Aorta (tissue), 5 donors: ENCODE measurements around the gene HS6ST3. TPM values are rescaled to one million over a fixed set of nuclear protein-coding genes. Genes with fewer than 3 reads are reported as not detected.

Experiments
- ATAC-seq: fragments of 200-7000 bp; cut with Tn5 transposase; one replicate; pipeline ENCODE4 v1.9.1; 2022; ENCODE audit warnings: moderate library complexity; ENCODE audit not compliant: low FRiP score
- DNase-seq, 2 donors: peaks; one replicate each; pipeline ENCODE4 v3.0.0-alpha.2; 2020
- H3K27ac ChIP-seq, 2 donors: one replicate each; pipeline ENCODE4 v1.5.1; 2013; ENCODE audit warnings: low read length in 2 of 2, mild to moderate bottlenecking in 2 of 2, moderate library complexity in 2 of 2, control low read depth in 1 of 2, inconsistent platforms in 1 of 2, low read depth in 1 of 2
- H3K27me3 ChIP-seq, 2 donors: one replicate each; pipeline ENCODE4 v1.6.1; 2013; ENCODE audit warnings: control low read depth in 1 of 2, low read length in 1 of 2, mild to moderate bottlenecking in 1 of 2, moderate library complexity in 1 of 2; ENCODE audit not compliant: insufficient read depth in 2 of 2, control insufficient read depth in 1 of 2
- H3K36me3 ChIP-seq, 2 donors: one replicate each; pipeline ENCODE4 v1.6.1; 2013; ENCODE audit warnings: control low read depth in 1 of 2, low read length in 1 of 2, mild to moderate bottlenecking in 1 of 2; ENCODE audit not compliant: insufficient read depth in 2 of 2, control insufficient read depth in 1 of 2
- H3K4me1 ChIP-seq, 2 donors: one replicate each; pipeline ENCODE4 v1.6.1; 2013; ENCODE audit warnings: low read length in 2 of 2, control low read depth in 1 of 2, mild to moderate bottlenecking in 1 of 2, moderate library complexity in 1 of 2; ENCODE audit not compliant: insufficient read depth in 2 of 2, control insufficient read depth in 1 of 2
- H3K4me3 ChIP-seq, 2 donors: one replicate each; pipeline ENCODE4 v1.5.1; 2013; ENCODE audit warnings: low read length in 2 of 2, control low read depth in 1 of 2, mild to moderate bottlenecking in 1 of 2
- H3K9me3 ChIP-seq: one replicate; pipeline ENCODE4 v1.6.1; 2013; ENCODE audit warnings: mild to moderate bottlenecking, low read length; ENCODE audit not compliant: control insufficient read depth
- WGBS, 2 donors: extraction: QIAGEN DNeasy Blood & Tissue Kit; methylation state at CpG; one replicate each; pipeline ENCODE4 v1.1.7; 2013; 5-methylcytosine and 5-hydroxymethylcytosine counted together
- intact Hi-C, 2 donors: fragments of 100-400 bp; cut with DNase I; formaldehyde crosslinking; loops; one replicate each; pipeline versions ENCODE4 v1.14.2 to v1.15.0; 2022
- polyA plus RNA-seq, 2 donors: library from polyadenylated mRNA; stranded (reverse); fragments of 200-250 nt; gene quantifications; one replicate each; pipeline ENCODE4 v1.2.3, GENCODE V29; 2013
- total RNA-seq, 2 donors: library from RNA; stranded (reverse); fragmentation: NEBNext Ultra II Directional; extraction: Animal tissue kit (Norgen Biotek cat#: 25700); gene quantifications; one replicate each; pipeline ENCODE4 v1.2.1, GENCODE V29; 2021
- donor health status: healthy with polysubstance abuse.
- donor health status: Bipolar disorder and iron deficiency.
- donor health status: DM: no; HTN: no; CAD: no.
- donor health status: DM: no; HTN: no; CAD: no.
- donor health status: DM: yes; HTN: yes; CAD: no.

Gene HS6ST3
- total and polyA plus RNA-seq, 4 donors: under 0.01 to 4.9 (median 0.34) TPM

DNA sequence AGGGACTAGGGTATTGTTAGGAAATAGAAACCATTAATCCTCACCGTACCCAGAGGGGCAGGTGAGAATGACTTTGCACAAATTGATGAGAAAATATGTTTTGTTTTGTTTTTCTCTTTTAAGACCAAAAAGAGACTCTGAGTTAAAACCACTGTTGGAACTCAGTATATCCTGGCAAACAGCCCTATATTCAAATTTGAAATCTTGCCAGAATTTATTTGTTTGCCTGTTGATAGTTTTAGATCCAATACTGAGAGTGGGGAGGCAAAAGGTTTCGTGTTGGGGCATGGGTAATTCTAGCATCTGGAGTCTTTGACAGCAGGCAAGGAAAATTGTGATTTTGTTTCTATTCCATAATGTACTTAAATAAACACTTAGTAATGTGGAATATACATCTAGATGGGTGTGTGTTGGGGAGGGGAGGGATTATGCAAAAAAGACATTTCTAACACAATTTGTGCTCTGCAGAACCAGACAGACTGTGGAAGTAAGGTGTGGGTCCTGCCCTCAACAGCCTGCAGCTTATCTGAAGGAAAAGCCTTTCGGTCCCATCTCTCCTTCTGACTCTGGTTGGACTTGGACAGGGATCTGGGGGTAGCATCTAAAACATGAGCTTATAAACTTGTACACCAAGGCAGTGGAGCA is 713.7 kb downstream of the HS6ST3 start:
- Histone ChIP-seq H3K4me1 (peaks cover 2 to 7% of the 10 kb centered on the region in 2 donors), H3K27me3 (no peaks in the 10 kb centered on the region), H3K36me3 (no peaks in the 10 kb centered on the region), H3K9me3 (no peaks in the 10 kb centered on the region), H3K27ac (no peak overlapping the region), H3K4me3 (no peak overlapping the region)
- WGBS, 2 donors: 90 to 91% methylated on average over 3 of the region's 3 CpGs
- intact Hi-C loops: no loop called here
- no peak for ATAC-seq
- DNase-seq: no peak

DNA sequence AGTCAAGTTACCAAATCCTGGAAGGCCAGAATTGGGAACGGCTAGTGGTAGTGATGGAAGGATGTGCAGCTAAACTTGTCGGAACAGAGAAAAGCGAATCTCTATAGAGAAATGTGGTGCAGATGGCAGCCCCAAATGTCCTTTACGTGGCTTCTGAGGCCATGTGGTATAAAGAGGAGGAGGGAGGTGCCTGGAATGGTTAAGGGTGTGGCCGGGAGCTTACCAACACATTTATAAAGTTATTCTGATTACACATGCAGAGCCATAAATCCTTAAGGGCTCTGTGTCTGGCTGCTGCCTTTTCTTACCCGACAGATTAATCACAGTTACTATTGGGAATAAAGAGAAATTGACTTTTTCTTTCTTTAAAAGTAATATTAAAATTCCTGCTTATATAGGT is 714.3 kb downstream of the HS6ST3 start:
- Histone ChIP-seq H3K9me3 (no peaks in the 10 kb centered on the region), H3K27ac (no peak overlapping the region), H3K4me3 (no peak overlapping the region), H3K4me1 (peaks cover 4 to 7% of the 10 kb centered on the region in 2 donors), H3K36me3 (no peaks in the 10 kb centered on the region), H3K27me3 (no peaks in the 10 kb centered on the region)
- DNase-seq (no peak), ATAC-seq (no peak)
- 82 to 89% methylated on average over 6 of the region's 6 CpGs for WGBS, 2 donors
- intact Hi-C loops: no loop called here

DNA sequence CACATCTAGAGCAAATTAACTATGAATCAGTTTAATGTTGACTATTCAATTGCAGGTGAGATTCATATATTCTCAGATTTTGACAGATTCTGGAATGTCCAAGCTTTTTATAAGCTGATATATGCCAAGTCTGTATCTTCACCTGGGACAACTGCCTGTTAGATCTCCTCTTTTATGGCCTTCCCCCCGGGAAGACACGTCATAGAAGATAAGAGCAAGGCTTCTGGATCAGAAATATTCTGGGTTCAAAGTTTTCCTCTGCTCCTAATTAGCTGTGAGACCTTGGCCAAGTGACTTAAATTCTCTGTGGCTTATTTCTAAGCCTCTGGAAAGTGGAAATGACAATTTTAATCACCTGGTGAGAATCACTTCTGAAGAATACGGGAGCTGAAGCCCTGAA is 716.8 kb downstream of the HS6ST3 start:
- intact Hi-C loops: no loop called here
- Histone ChIP-seq H3K4me1 (peaks cover 10 to 11% of the 10 kb centered on the region in 2 donors), H3K27me3 (no peaks in the 10 kb centered on the region), H3K36me3 (no peaks in the 10 kb centered on the region), H3K4me3 (no peak overlapping the region), H3K27ac (no peak overlapping the region), H3K9me3 (no peaks in the 10 kb centered on the region)
- WGBS, 2 donors: 93 to 96% methylated on average over 3 of the region's 3 CpGs
- DNase-seq (no peak), ATAC-seq (no peak)

DNA sequence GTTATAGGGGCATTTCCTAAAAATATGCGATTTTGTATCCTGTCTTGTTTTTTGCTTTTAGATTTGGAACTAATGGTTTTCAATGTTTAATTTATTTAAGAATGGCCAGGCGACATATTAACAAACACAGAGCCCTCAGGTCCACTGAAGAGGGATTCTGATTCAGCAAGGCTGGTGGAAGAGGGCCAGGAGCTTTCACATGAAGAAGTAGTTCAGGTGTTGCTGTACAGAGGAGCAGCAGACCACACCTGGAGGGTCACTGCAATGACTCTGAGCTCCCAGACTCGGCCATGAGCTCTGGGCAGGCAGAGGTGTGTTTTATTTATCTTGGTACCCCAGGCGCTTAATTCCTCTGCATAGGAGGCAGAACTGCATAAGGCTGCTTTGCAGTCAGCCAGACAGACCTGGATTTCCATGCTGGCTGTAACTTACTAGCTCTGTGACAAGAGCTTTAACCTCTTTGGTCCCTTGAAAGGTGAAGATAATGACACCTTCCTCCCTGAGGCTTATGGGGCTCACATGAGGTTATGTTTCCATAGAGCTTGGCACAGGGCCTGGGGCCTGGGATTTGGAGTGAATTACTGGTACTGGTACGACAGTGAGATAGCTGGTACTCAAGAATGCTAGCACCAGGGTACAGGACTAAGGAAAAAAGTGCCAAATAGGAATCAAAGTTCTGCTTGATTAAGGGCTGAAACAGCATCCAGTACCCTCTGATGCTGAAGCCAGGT is 719.6 kb downstream of the HS6ST3 start:
- intact Hi-C loops: no loop called here
- H3K4me1 ChIP-seq: peaks cover 17 to 18% of the 10 kb centered on the region in 2 donors
- WGBS, 2 donors: 18 to 22% methylated on average over 5 of the region's 5 CpGs
- no peaks in the 10 kb centered on the region for H3K27me3 ChIP-seq
- no peak overlapping the region for H3K4me3 ChIP-seq
- H3K27ac ChIP-seq: peak overlapping the region; percentile 52 to 69
- no peaks in the 10 kb centered on the region for H3K9me3 ChIP-seq
- no peak for DNase-seq
- no peaks in the 10 kb centered on the region for H3K36me3 ChIP-seq
- no peak for ATAC-seq

DNA sequence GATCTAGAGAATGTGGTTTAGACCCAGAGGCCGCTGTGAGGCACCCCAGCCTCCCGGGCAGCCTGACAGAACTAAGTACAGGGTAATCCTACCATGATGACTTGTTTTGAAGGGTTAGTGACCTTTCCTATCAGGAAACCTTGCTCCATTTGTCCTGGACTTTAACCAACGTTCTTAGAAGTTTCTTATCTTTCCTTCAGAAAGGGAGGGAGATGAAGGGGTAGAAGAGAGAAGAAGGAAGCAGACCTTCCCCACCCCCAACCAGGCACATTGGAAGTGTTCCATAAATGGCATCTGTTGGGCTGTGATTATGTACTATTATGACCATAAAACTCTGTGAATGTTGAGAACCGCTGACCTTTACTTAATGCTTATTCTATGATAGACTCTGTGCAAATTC is 720.2 kb downstream of the HS6ST3 start:
- WGBS, 2 donors: 54% methylated on average over 4 of the region's 4 CpGs
- Histone ChIP-seq H3K36me3 (no peaks in the 10 kb centered on the region), H3K27ac (peak overlapping the region; percentile 52 to 69), H3K4me1 (peaks cover 17 to 18% of the 10 kb centered on the region in 2 donors), H3K9me3 (no peaks in the 10 kb centered on the region), H3K4me3 (no peak overlapping the region), H3K27me3 (no peaks in the 10 kb centered on the region)
- ATAC-seq: no peak
- intact Hi-C loops: no loop called here
- DNase-seq: no peak

DNA sequence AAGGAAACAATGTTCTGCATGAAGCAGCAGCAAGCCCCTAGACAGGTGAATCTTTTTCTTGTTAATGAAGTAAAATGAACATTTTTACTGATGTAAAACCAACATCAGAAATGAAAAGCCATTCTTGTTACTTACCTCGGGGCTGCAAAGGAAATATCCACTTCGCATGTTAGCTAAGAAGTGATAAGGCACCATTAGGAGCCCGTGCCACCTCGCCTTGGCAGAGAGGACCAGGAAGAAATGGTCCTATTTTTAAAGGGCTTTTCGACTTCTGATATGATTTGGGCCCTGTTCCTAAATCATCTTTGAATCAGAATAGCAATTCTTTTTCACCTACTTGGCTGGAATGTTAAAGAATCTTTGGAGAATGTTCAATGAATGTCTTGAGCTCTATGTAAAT is 721.1 kb downstream of the HS6ST3 start:
- H3K27me3 ChIP-seq: no peaks in the 10 kb centered on the region
- peaks cover 25% of the 10 kb centered on the region in 2 donors for H3K4me1 ChIP-seq
- H3K27ac ChIP-seq: peak overlapping the region in 1 of 2 donors; percentile 47
- H3K9me3 ChIP-seq: no peaks in the 10 kb centered on the region
- H3K36me3 ChIP-seq: no peaks in the 10 kb centered on the region
- ATAC-seq: no peak
- no peak overlapping the region for H3K4me3 ChIP-seq
- no peak for DNase-seq
- intact Hi-C loops: no loop called here
- WGBS, 2 donors: 4 to 5% methylated on average over 5 of the region's 5 CpGs

DNA sequence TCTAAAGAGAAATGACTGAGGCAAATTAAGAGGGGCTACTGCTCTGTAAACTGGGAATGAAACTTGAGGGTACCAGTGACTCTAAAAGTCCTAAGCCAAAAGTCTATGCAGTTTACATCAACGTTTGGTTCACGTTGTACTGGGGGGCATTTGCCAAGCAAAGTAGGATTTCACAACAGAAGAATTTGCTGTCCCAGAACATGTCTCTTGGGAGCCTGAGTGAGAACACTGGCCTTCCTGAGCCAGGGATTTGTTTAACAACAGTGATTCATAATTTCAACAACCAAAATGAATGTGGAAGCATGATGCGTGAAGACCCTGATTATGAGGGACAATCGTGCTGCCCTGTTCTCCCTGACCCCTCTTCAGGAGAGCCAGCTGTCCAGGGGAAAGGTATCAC is 726.4 kb downstream of the HS6ST3 start:
- peaks cover 20 to 22% of the 10 kb centered on the region in 2 donors for H3K4me1 ChIP-seq
- intact Hi-C loops: loop anchor here (5.0 kb wide), 2 partner anchors 34 to 794 kb away; no protein-coding TSS in a partner anchor
- ATAC-seq (peak; percentile 86), DNase-seq (no peak)
- peak overlapping the region in 1 of 2 donors; percentile 85 for H3K27ac ChIP-seq
- H3K27me3 ChIP-seq: no peaks in the 10 kb centered on the region
- 4 to 8% methylated on average over 4 of the region's 4 CpGs for WGBS, 2 donors
- H3K4me3 ChIP-seq: no peak overlapping the region
- H3K9me3 ChIP-seq: no peaks in the 10 kb centered on the region
- no peaks in the 10 kb centered on the region for H3K36me3 ChIP-seq

DNA sequence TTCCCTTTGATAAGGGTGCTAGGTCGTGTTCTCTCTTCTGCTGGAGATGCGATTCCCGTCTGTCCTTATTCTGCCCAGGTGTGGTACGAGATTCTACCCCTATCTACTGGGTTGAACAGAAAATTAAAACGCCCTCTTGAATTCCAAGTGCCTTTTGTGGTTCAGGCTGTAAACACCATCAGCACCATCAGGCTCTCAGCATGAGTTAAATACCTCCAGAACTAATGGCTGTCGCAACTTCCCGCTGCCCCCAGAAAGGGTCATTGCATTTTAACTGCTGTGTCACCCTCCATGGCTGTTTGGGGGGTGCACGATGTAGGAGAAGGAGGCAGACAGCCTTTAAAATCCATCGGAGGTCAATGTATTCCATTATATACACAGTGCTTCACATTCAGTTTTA is 727.0 kb downstream of the HS6ST3 start:
- intact Hi-C loops: loop anchor here (5.0 kb wide), 2 partner anchors 35 to 795 kb away; no protein-coding TSS in a partner anchor
- no peak overlapping the region for H3K4me3 ChIP-seq
- WGBS, 2 donors: 54 to 66% methylated on average over 9 of the region's 9 CpGs

More for the DNA sequence above, 727.0 kb downstream of the HS6ST3 start:
- Histone ChIP-seq H3K9me3 (no peaks in the 10 kb centered on the region), H3K36me3 (no peaks in the 10 kb centered on the region), H3K27me3 (no peaks in the 10 kb centered on the region), H3K27ac (no peak overlapping the region), H3K4me1 (peaks cover 20% of the 10 kb centered on the region in 2 donors)
- ATAC-seq (peak; percentile 13), DNase-seq (no peak)
